ENCODE measurements around the gene DTX2. TPM values are rescaled to one million over a fixed set of nuclear protein-coding genes. Genes with fewer than 3 reads are reported as not detected.
"Not testable (repeated sequence)": the region's sequence is repeated elsewhere in the genome, so short reads cannot be mapped to it uniquely, and the experiment has no call there.

DTX2 gene
- total RNA-seq, 1 experiment from 2014 or later = 27.0 TPM

GRCh38 chr7:76487969-76488368 is 26.5 kb downstream of the DTX2 start:
- H3K27me3 ChIP-seq (ENCODE audit: low read length); H3K9me2 ChIP-seq (replicated peaks; ENCODE audit: low read length); DNase-seq; H3K9ac ChIP-seq (ENCODE audit: low read length); H3K27ac ChIP-seq (ENCODE audit: low read length); H4K20me1 ChIP-seq (ENCODE audit: low read length); POLR2A ChIA-PET (ENCODE audit: unreplicated experiment); H3K36me3 ChIP-seq (ENCODE audit: low read depth, low read length); H3K79me2 ChIP-seq (ENCODE audit: low read length); BruUV-seq (replicated peaks); H3K9me3 ChIP-seq (ENCODE audit: low read length); H3K4me1 ChIP-seq (ENCODE audit: insufficient read depth, low read length); H3F3A ChIP-seq (ENCODE audit: low read length, unreplicated experiment); CTCF ChIA-PET; H3K4me2 ChIP-seq (ENCODE audit: low read length); H2AFZ ChIP-seq (ENCODE audit: low read length); ATAC-seq; H3K4me3 ChIP-seq (ENCODE audit: low read length); intact Hi-C loops (cut with micrococcal nuclease): not testable (repeated sequence)

DNA sequence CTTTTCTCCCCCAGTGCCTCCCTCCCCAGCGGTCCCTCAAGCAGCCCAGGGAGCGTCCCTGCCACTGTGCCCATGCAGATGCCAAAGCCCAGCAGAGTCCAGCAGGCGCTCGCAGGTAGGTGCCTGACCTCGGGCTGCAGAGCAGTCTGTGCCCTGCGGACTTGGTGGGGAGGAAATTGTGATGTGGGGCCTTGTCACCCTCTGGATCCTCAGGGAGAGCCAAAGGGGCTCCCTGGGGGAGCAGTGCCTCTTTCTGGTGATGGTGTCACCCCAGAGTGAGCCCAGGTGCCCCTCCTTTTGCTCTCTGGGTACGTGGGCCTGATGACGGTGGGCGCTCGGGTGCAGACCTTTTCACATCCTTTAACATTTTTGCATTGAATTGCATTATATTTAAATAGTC is 30.6 kb downstream of the DTX2 start:
- H3K4me2 ChIP-seq (ENCODE audit: low read length); CTCF ChIA-PET; ATAC-seq; H3K4me3 ChIP-seq (ENCODE audit: low read length); BruUV-seq (replicated peaks); DNase-seq; H4K20me1 ChIP-seq (ENCODE audit: low read length); H2AFZ ChIP-seq (ENCODE audit: low read length); POLR2A ChIA-PET (ENCODE audit: unreplicated experiment); H3K79me2 ChIP-seq (ENCODE audit: low read length); H3K27ac ChIP-seq (ENCODE audit: low read length); H3K36me3 ChIP-seq (ENCODE audit: low read depth, low read length); H3K9me2 ChIP-seq (replicated peaks; ENCODE audit: low read length); H3F3A ChIP-seq (ENCODE audit: low read length, unreplicated experiment); H3K4me1 ChIP-seq (ENCODE audit: insufficient read depth, low read length); H3K9me3 ChIP-seq (ENCODE audit: low read length); H3K9ac ChIP-seq (ENCODE audit: low read length); intact Hi-C loops (cut with micrococcal nuclease); H3K27me3 ChIP-seq (ENCODE audit: low read length): not testable (repeated sequence)

- H3K9me2 ChIP-seq (replicated peaks; ENCODE audit: low read length); H3K9me3 ChIP-seq (ENCODE audit: low read length); H3K27me3 ChIP-seq (ENCODE audit: low read length); H2AFZ ChIP-seq (ENCODE audit: low read length); intact Hi-C loops (cut with micrococcal nuclease); H3K4me1 ChIP-seq (ENCODE audit: insufficient read depth, low read length); H3K9ac ChIP-seq (ENCODE audit: low read length); H3F3A ChIP-seq (ENCODE audit: low read length, unreplicated experiment); H3K27ac ChIP-seq (ENCODE audit: low read length); H3K4me2 ChIP-seq (ENCODE audit: low read length); ATAC-seq; CTCF ChIA-PET; DNase-seq; H3K79me2 ChIP-seq (ENCODE audit: low read length); POLR2A ChIA-PET (ENCODE audit: unreplicated experiment); H4K20me1 ChIP-seq (ENCODE audit: low read length); H3K36me3 ChIP-seq (ENCODE audit: low read depth, low read length); H3K4me3 ChIP-seq (ENCODE audit: low read length); BruUV-seq (replicated peaks): not testable (repeated sequence)
These were observed 34.2 kb downstream of the DTX2 start for GRCh38 chr7:76495717-76496116.

- H3K27ac ChIP-seq (ENCODE audit: low read length); ATAC-seq; POLR2A ChIA-PET (ENCODE audit: unreplicated experiment); intact Hi-C loops (cut with micrococcal nuclease); H3K9me2 ChIP-seq (replicated peaks; ENCODE audit: low read length); H2AFZ ChIP-seq (ENCODE audit: low read length); H3K4me3 ChIP-seq (ENCODE audit: low read length); H3K9ac ChIP-seq (ENCODE audit: low read length); DNase-seq; H3K27me3 ChIP-seq (ENCODE audit: low read length); H3K4me2 ChIP-seq (ENCODE audit: low read length); H3K4me1 ChIP-seq (ENCODE audit: insufficient read depth, low read length); H3K9me3 ChIP-seq (ENCODE audit: low read length); H3K79me2 ChIP-seq (ENCODE audit: low read length); BruUV-seq (replicated peaks); CTCF ChIA-PET; H4K20me1 ChIP-seq (ENCODE audit: low read length); H3F3A ChIP-seq (ENCODE audit: low read length, unreplicated experiment); H3K36me3 ChIP-seq (ENCODE audit: low read depth, low read length): not testable (repeated sequence)
These were observed 36.5 kb downstream of the DTX2 start for GRCh38 chr7:76497918-76498582.

DNA sequence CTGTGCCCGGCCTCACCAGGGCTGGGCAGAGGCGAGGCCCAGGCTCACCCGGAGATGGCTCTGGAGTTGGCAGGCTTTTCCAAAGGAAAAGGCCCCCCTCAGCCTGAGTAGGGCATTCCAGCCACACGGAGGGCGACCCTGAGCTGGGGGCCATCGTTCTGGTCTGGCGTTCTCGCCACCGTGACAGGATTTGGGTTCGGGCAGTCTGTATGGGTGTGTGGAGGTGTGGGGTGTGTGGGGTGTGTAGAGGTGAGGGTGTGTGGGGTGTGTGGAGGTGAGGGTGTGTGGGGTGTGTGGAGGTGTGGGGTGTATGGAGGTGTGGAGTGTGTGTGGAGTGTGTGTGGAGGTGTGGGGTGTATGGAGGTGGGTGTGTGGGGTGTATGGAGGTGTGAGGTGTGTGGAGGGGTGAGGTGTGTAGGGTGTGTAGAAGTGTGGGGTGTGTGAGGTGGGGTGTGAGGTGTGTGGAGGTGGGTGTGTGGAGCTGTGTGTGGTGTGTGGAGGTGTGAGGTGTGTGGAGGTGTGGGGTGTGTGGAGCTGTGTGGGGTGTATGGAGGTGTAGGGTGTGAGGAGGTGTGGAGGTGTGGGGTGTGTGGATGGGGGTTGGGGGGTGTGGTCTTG is 37.2 kb downstream of the DTX2 start:
- H3K9me2 ChIP-seq (replicated peaks; ENCODE audit: low read length); POLR2A ChIA-PET (ENCODE audit: unreplicated experiment); BruUV-seq (replicated peaks): not testable (repeated sequence)

GRCh38 chr7:76499201-76499923 is 37.9 kb downstream of the DTX2 start:
- H3K4me2 ChIP-seq (ENCODE audit: low read length); H4K20me1 ChIP-seq (ENCODE audit: low read length); ATAC-seq; H3K27me3 ChIP-seq (ENCODE audit: low read length); H3K9me2 ChIP-seq (replicated peaks; ENCODE audit: low read length); H3K79me2 ChIP-seq (ENCODE audit: low read length); CTCF ChIA-PET; H3K9ac ChIP-seq (ENCODE audit: low read length); H3F3A ChIP-seq (ENCODE audit: low read length, unreplicated experiment); H2AFZ ChIP-seq (ENCODE audit: low read length); DNase-seq; H3K9me3 ChIP-seq (ENCODE audit: low read length); BruUV-seq (replicated peaks); H3K27ac ChIP-seq (ENCODE audit: low read length); H3K4me1 ChIP-seq (ENCODE audit: insufficient read depth, low read length); H3K36me3 ChIP-seq (ENCODE audit: low read depth, low read length); intact Hi-C loops (cut with micrococcal nuclease); POLR2A ChIA-PET (ENCODE audit: unreplicated experiment); H3K4me3 ChIP-seq (ENCODE audit: low read length): not testable (repeated sequence)

More for the DNA sequence above, 37.2 kb downstream of the DTX2 start:
- H3K4me1 ChIP-seq (ENCODE audit: insufficient read depth, low read length); CTCF ChIA-PET; H3F3A ChIP-seq (ENCODE audit: low read length, unreplicated experiment); H3K9me3 ChIP-seq (ENCODE audit: low read length); H3K79me2 ChIP-seq (ENCODE audit: low read length); ATAC-seq; H3K27me3 ChIP-seq (ENCODE audit: low read length); H3K36me3 ChIP-seq (ENCODE audit: low read depth, low read length); intact Hi-C loops (cut with micrococcal nuclease); H2AFZ ChIP-seq (ENCODE audit: low read length); H3K9ac ChIP-seq (ENCODE audit: low read length); H4K20me1 ChIP-seq (ENCODE audit: low read length); H3K4me3 ChIP-seq (ENCODE audit: low read length); H3K4me2 ChIP-seq (ENCODE audit: low read length); DNase-seq; H3K27ac ChIP-seq (ENCODE audit: low read length): not testable (repeated sequence)
